Stomach (tissue), 9 donors: Measurements from ENCODE around the gene PDHX. TPM values are rescaled to one million over a fixed set of nuclear protein-coding genes. Genes with fewer than 3 reads are reported as not detected.

Experiments
- DNase-seq, 2 donors: peaks; one replicate each; pipeline versions ENCODE4 v3.0.0 to v3.0.0-alpha.2; 2013 to 2019
- H3K27ac ChIP-seq, 5 donors: fragments of 200-600 bp in 4 of 5; sonication (generic) in 4 of 5; one replicate each; pipeline ENCODE4 v1.5.1; 2013 to 2019; ENCODE audit warnings: mild to moderate bottlenecking in 1 of 5, moderate library complexity in 1 of 5
- H3K27me3 ChIP-seq, 3 donors: fragments of 200-600 bp; sonication (generic); one replicate each; pipeline ENCODE4 v1.5.1; 2017 to 2019; ENCODE audit warnings: mixed run types in 1 of 3
- H3K36me3 ChIP-seq, 4 donors: fragments of 200-600 bp; sonication (generic); 1 replicate in 3 of 4; 2 replicates in 1 of 4; pipeline ENCODE4 v1.5.1; 2016 to 2019
- H3K4me1 ChIP-seq, 4 donors: fragments of 200-600 bp; sonication (generic); one replicate each; pipeline ENCODE4 v1.5.1; 2016 to 2019
- H3K4me3 ChIP-seq, 4 donors: fragments of 200-600 bp; sonication (generic) in 3 of 4; one replicate each; pipeline ENCODE4 v1.5.1; 2016 to 2019; ENCODE audit warnings: mild to moderate bottlenecking in 1 of 4
- H3K9me3 ChIP-seq, 4 donors: fragments of 200-600 bp; sonication (generic); one replicate each; pipeline ENCODE4 v1.5.1; 2016 to 2019
- EP300 ChIP-seq: sonication (generic); formaldehyde crosslinking; IDR thresholded peaks from one replicate; pipeline ENCODE4 v1.6.1; 2017; ENCODE audit warnings: antibody characterized with exemption
- POLR2A ChIP-seq, 4 donors: fragments of 450-650 bp; IDR thresholded peaks; one replicate each; pipeline ENCODE4 v1.6.1; 2016; ENCODE audit warnings: antibody characterized with exemption in 4 of 4, control low read depth in 2 of 4, mild to moderate bottlenecking in 1 of 4, moderate library complexity in 1 of 4
- POLR2AphosphoS5 ChIP-seq, 3 donors: sonication (generic); formaldehyde crosslinking; IDR thresholded peaks; one replicate each; pipeline ENCODE4 v1.6.1; 2016; ENCODE audit warnings: antibody characterized with exemption in 3 of 3
- WGBS, 5 donors: extraction: QIAGEN DNeasy Blood & Tissue Kit in 3 of 5; methylation state at CpG; one replicate each; pipeline versions ENCODE4 v1.1.5 to v1.1.7; 2013 to 2018; 5-methylcytosine and 5-hydroxymethylcytosine counted together
- intact Hi-C: fragments of 100-400 bp; cut with DNase I; formaldehyde crosslinking; loops from one replicate; pipeline ENCODE4 v1.15.1; 2023; ENCODE audit warnings: low total_unique reads
- polyA plus RNA-seq, 3 donors: library from polyadenylated mRNA; stranded (reverse); fragments of 200-250 nt; gene quantifications; one replicate each; pipeline ENCODE4 v1.2.3, GENCODE V29; 2013
- total RNA-seq, 5 donors: library from RNA; depleted of rRNA; stranded (reverse); fragments of >200 nt; gene quantifications; one replicate each; pipeline versions ENCODE4 v1.1.0 to v1.2.3, GENCODE V29; 2014 to 2016
- TF ChIP-seq, protein P1 (sequence below), 7 experiments: fragments of 450-650 bp in 4 of 7; fragments of 200-600 bp in 3 of 7; sonication (generic) in 3 of 7; IDR thresholded peaks; one replicate each; pipeline ENCODE4 v1.5.1; 2016 to 2019; ENCODE audit warnings: antibody characterized with exemption in 7 of 7, control low read depth in 2 of 7, mild to moderate bottlenecking in 1 of 7
- donor health status: healthy with polysubstance abuse.
- donor health status: Bipolar disorder and iron deficiency.
- donor health status: healthy.

PDHX gene
- total and polyA plus RNA-seq, 8 donors = 4.1 to 45.9 (median 23.3) TPM

DNA sequence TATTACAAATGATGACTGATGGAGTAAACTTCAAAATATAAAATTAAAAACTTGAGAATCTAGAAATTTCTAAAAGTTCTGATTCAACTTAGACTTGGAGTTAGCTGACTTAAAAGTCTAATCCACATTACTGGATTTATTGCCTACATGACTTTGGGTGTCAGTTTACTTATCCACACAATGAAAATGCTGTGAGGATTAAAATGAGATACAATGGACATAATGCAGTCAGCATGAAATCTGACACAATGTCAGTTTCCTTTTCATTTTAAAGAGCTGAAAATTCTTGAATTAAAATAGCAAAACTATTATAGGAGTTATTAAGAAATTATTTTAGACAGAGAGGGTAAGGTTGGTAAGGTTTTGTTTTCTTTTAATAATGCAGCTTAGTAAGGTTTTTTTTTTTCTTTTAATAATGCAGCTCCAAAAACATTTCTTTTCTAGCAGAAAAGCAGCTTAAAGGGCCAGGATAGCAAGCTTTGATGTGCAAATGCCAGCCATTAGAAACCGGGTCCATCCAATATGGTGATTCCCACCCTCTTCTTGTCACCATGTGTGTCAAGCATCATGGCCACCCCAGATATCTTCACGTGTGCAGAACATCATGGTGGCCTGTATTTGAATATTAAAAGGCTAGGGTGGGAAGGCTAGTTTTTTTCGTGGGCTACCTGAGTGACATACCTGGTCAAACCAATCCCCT is 19.1 kb upstream of the PDHX start:
- no peak overlapping the region for H3K4me3 ChIP-seq
- no peak overlapping the region for H3K27ac ChIP-seq
- H3K9me3 ChIP-seq = peaks cover 15 to 43% (median 32%) of the 10 kb centered on the region in 4 donors
- no peaks in the 10 kb centered on the region for H3K4me1 ChIP-seq
- TF ChIP-seq, protein P1, sequence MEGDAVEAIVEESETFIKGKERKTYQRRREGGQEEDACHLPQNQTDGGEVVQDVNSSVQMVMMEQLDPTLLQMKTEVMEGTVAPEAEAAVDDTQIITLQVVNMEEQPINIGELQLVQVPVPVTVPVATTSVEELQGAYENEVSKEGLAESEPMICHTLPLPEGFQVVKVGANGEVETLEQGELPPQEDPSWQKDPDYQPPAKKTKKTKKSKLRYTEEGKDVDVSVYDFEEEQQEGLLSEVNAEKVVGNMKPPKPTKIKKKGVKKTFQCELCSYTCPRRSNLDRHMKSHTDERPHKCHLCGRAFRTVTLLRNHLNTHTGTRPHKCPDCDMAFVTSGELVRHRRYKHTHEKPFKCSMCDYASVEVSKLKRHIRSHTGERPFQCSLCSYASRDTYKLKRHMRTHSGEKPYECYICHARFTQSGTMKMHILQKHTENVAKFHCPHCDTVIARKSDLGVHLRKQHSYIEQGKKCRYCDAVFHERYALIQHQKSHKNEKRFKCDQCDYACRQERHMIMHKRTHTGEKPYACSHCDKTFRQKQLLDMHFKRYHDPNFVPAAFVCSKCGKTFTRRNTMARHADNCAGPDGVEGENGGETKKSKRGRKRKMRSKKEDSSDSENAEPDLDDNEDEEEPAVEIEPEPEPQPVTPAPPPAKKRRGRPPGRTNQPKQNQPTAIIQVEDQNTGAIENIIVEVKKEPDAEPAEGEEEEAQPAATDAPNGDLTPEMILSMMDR (IDR thresholded peaks at IDR 0.05) = no peak
- TF ChIP-seq EP300 = no peak
- H3K36me3 ChIP-seq = peaks cover 0 to 6% (median 3%) of the 10 kb centered on the region in 4 donors
- H3K27me3 ChIP-seq = no peaks in the 10 kb centered on the region
- DNase-seq = no peak
- intact Hi-C loops = loop anchor here (10.0 kb wide), 1 partner anchor 313 kb away; no protein-coding TSS in a partner anchor
- WGBS, 5 donors = 92 to 97% (median 94%) methylated on average over 3 of the region's 3 CpGs

DNA sequence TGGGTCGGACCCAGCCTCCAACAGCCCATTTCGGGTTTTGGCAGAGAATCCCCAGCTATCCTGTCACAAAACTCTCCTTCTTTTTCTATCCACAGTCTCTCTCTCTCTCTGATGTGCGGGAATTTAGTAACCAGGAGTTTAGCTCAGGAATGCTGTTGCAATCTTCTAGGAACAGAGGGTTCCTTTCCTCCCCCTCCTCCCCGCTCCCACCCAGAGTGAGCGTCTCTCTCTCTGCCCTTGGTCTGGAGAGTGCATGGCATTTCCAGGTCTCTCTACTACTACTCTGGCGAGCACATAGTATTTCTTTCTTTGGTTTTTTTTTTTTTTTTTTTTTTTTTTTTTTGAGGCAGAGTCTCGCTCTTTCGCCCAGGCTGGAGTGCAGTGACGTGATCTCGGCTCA is 17.9 kb upstream of the PDHX start:
- H3K36me3 ChIP-seq = peaks cover 0 to 6% (median 3%) of the 10 kb centered on the region in 4 donors
- no peak overlapping the region for H3K4me3 ChIP-seq
- intact Hi-C loops = loop anchor here (10.0 kb wide), 1 partner anchor 314 kb away; no protein-coding TSS in a partner anchor
- no peak for DNase-seq
- no peaks in the 10 kb centered on the region for H3K4me1 ChIP-seq
- H3K27ac ChIP-seq = no peak overlapping the region
- H3K27me3 ChIP-seq = no peaks in the 10 kb centered on the region
- 93 to 99% (median 97%) methylated on average over 6 to 10 of the region's 10 CpGs for WGBS, 5 donors
- peaks cover 15 to 43% (median 32%) of the 10 kb centered on the region in 4 donors for H3K9me3 ChIP-seq
- TF ChIP-seq, protein P1 (IDR thresholded peaks at IDR 0.05) = no peak
- TF ChIP-seq POLR2AphosphoS5 (IDR thresholded peaks at IDR 0.05) (no peak), EP300 (no peak), POLR2A (IDR thresholded peaks at IDR 0.05) (no peak)

DNA sequence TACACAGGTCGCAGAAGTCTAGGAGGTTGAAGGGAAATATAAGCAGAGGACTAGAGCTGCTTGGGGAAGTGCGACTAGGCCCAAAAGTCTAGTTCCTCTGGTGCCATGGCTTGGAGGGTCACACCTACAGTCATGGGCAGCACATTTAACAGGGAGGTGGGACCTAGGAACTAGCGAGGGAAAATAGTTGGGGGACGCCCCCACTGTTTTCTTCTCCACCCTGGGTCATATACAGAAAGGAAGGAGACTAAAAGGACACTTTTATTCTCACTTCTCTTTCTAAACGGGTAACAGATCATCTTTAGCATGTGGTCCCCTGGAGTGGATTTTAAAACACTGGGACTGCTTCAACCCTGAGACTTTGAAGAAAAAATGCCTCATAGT is 16.8 kb upstream of the PDHX start:
- no peak for TF ChIP-seq POLR2AphosphoS5 (IDR thresholded peaks at IDR 0.05)
- TF ChIP-seq POLR2A (IDR thresholded peaks at IDR 0.05) = no peak
- TF ChIP-seq EP300 = no peak
- TF ChIP-seq, protein P1 (IDR thresholded peaks at IDR 0.05) = no peak
- intact Hi-C loops = loop anchor here (10.0 kb wide), 1 partner anchor 315 kb away; no protein-coding TSS in a partner anchor
- peaks cover 15 to 43% (median 32%) of the 10 kb centered on the region in 4 donors for H3K9me3 ChIP-seq
- H3K27ac ChIP-seq = no peak overlapping the region
- WGBS, 5 donors = 95 to 98% (median 97%) methylated on average over 5 of the region's 5 CpGs
- H3K27me3 ChIP-seq = no peaks in the 10 kb centered on the region
- H3K4me3 ChIP-seq = no peak overlapping the region
- H3K36me3 ChIP-seq = peaks cover 0 to 6% (median 3%) of the 10 kb centered on the region in 4 donors
- DNase-seq = peak in 1 of 2 donors; percentile 18
- peaks cover 0 to 8% (median 0%) of the 10 kb centered on the region in 4 donors for H3K4me1 ChIP-seq

DNA sequence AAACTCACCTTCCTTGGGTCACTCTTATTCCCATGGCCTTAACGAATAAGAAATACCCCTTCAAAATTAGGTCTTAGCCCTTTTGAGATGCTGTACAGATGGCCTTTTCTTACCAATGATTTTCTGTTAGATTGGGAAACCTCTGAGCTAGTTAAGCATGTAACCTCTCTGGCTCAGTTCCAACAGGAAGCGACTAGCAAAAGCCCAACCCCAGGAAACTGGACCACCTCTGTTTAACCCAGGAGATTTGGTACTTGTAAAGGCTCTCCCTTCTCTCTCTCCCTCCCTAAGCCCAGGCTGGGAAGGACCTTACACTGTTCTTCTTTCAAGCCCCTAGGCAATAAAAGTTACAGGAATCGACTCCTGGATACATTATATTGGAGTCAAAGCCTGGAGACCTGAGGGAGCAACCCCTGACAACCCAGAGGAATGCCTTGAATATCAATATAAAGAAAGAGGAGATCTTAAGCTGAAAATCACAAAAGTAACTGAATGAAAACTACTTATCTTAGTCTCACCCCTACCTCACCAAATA is 11.9 kb upstream of the PDHX start:
- H3K4me3 ChIP-seq = no peak overlapping the region
- peaks cover 0 to 11% (median 3%) of the 10 kb centered on the region in 4 donors for H3K36me3 ChIP-seq
- peaks cover 4 to 26% (median 14%) of the 10 kb centered on the region in 4 donors for H3K4me1 ChIP-seq
- peaks cover 7 to 28% (median 20%) of the 10 kb centered on the region in 4 donors for H3K9me3 ChIP-seq
- no peak overlapping the region for H3K27ac ChIP-seq
- 80 to 91% (median 87%) methylated on average over 3 of the region's 3 CpGs for WGBS, 5 donors
- no peaks in the 10 kb centered on the region for H3K27me3 ChIP-seq
- intact Hi-C loops = no loop called here
- no peak for DNase-seq
- TF ChIP-seq POLR2A (IDR thresholded peaks at IDR 0.05) (no peak), EP300 (no peak), POLR2AphosphoS5 (IDR thresholded peaks at IDR 0.05) (no peak)
- TF ChIP-seq, protein P1 (IDR thresholded peaks at IDR 0.05) = no peak
